GM19324 (cell line): Measurements from ENCODE around the gene CTNNA2.
"Not testable (repeated sequence)": the region's sequence is repeated elsewhere in the genome, so short reads cannot be mapped to it uniquely, and the experiment has no call there.

Source experiments
- ATAC-seq: cut with Tn5 transposase; IDR thresholded peaks from one replicate; pipeline ENCODE4 v1.9.1; 2021; ENCODE audit warnings: mild to moderate bottlenecking, moderate library complexity; ENCODE audit not compliant: unreplicated experiment, low FRiP score

CTNNA2 gene

GRCh38 chr2:80061881-80062280 lies 549.0 kb downstream of the CTNNA2 start:
- no peak for ATAC-seq

- no peak for ATAC-seq
Observed at GRCh38 chr2:80062298-80062697, 549.4 kb downstream of the CTNNA2 start.

- no peak for ATAC-seq
Observed at GRCh38 chr2:80068038-80068731, 555.3 kb downstream of the CTNNA2 start.

- no peak for ATAC-seq
Observed at GRCh38 chr2:80070587-80070986, 557.7 kb downstream of the CTNNA2 start.

GRCh38 chr2:80071941-80072340 lies 559.1 kb downstream of the CTNNA2 start:
- ATAC-seq, result no peak

GRCh38 chr2:80073134-80073561 lies 560.3 kb downstream of the CTNNA2 start:
- ATAC-seq, result no peak

- ATAC-seq, result no peak
Observed at GRCh38 chr2:80074321-80075070, 561.6 kb downstream of the CTNNA2 start.

- ATAC-seq, result no peak
Observed at GRCh38 chr2:80075719-80076118, 562.9 kb downstream of the CTNNA2 start.

GRCh38 chr2:80078290-80079036 lies 565.6 kb downstream of the CTNNA2 start:
- ATAC-seq, result no peak

- no peak for ATAC-seq
Observed at GRCh38 chr2:80080957-80081356, 568.1 kb downstream of the CTNNA2 start.

GRCh38 chr2:80086831-80087230 lies 574.0 kb downstream of the CTNNA2 start:
- no peak for ATAC-seq

GRCh38 chr2:80091237-80091636 lies 578.4 kb downstream of the CTNNA2 start:
- no peak for ATAC-seq

GRCh38 chr2:80092474-80092873 lies 579.6 kb downstream of the CTNNA2 start:
- ATAC-seq, result no peak

- not testable (repeated sequence) for ATAC-seq
Observed at GRCh38 chr2:80098503-80098902, 585.7 kb downstream of the CTNNA2 start.

GRCh38 chr2:80102026-80102425 lies 589.2 kb downstream of the CTNNA2 start:
- ATAC-seq, result no peak

GRCh38 chr2:80105015-80105640 lies 592.3 kb downstream of the CTNNA2 start:
- ATAC-seq, result no peak

GRCh38 chr2:80111185-80111584 lies 598.3 kb downstream of the CTNNA2 start:
- no peak for ATAC-seq

- no peak for ATAC-seq
Observed at GRCh38 chr2:80112790-80113189, 599.9 kb downstream of the CTNNA2 start.

GRCh38 chr2:80113399-80113798 lies 600.5 kb downstream of the CTNNA2 start:
- no peak for ATAC-seq

GRCh38 chr2:80114812-80115211 lies 602.0 kb downstream of the CTNNA2 start:
- no peak for ATAC-seq

GRCh38 chr2:80117401-80117800 lies 604.5 kb downstream of the CTNNA2 start:
- ATAC-seq, result no peak
